K562 (cell line): Measurements from ENCODE around the gene ZNF845. TPM values are rescaled to one million over a fixed set of nuclear protein-coding genes. Genes with fewer than 3 reads are reported as not detected.

Source experiments
- ZNF561 ChIP-seq: fragments of 450-650 bp; formaldehyde crosslinking; conservative IDR thresholded peaks from 2 replicates; pipeline ENCODE4 v1.4.0; 2020; ENCODE audit warnings: mild to moderate bottlenecking, moderate library complexity
- polyA plus RNA-seq, 8 experiments: library from polyadenylated mRNA; depleted of rRNA in 4 of 8; stranded (reverse) in 5 of 8; unstranded in 3 of 8; fragments of >200 nt; fragmentation: Nextera tagmentation in 2 of 8; fragmentation: Illumina TruSeq in 1 of 8; extraction: Ambion mirVana in 2 of 8; extraction: Trizol in 1 of 8; gene quantifications; 2 replicates each; pipeline versions ENCODE4 v1.2.1 to v1.2.3, GENCODE V29; 2011 to 2014; ENCODE audit warnings: inconsistent platforms in 1 of 8, missing spikeins in 1 of 8
- total RNA-seq, 7 experiments: library from RNA; depleted of rRNA in 6 of 7; stranded (reverse); fragments of >200 nt in 6 of 7; fragmentation: Illumina TruSeq in 2 of 7; extraction: Trizol in 2 of 7; gene quantifications; 2 replicates each; pipeline versions ENCODE4 v1.2.1 to v1.2.3, GENCODE V29; 2011 to 2021; ENCODE audit warnings: low replicate concordance in 1 of 7
- TF ChIP-seq, protein P1 (sequence below): fragments of 200-600 bp; sonication (generic); IDR thresholded peaks from one replicate; pipeline ENCODE4 v1.6.1; 2012; ENCODE audit warnings: mild to moderate bottlenecking, low read depth, low read length, inconsistent platforms

Gene ZNF845
- total and polyA plus RNA-seq, 9 of the 15 experiments (the other 6 are each of a cell fraction or from before 2014, with no cell fraction given), result 1.9 to 13.2 (median 6.4) TPM

DNA sequence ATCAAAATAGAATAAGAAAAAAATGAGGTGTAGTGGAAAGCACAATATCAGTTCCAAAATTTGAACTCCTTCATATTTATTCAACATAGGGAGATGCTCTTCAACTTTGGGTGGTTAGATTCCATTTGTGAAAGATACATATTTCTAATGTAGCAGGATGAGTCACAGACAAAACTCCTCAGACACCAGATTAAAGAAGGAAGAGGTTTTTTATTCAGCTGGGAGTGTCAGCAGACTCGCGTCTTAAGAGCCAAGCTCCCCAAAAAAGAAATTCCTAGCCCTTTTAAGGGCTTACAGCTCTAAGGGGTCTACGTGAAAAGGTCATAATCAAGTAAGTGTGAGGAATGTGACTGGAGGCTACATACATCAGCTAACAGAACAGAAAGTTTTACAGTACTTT is 54.6 kb downstream of the ZNF845 start (continued):
- TF ChIP-seq, protein P1, sequence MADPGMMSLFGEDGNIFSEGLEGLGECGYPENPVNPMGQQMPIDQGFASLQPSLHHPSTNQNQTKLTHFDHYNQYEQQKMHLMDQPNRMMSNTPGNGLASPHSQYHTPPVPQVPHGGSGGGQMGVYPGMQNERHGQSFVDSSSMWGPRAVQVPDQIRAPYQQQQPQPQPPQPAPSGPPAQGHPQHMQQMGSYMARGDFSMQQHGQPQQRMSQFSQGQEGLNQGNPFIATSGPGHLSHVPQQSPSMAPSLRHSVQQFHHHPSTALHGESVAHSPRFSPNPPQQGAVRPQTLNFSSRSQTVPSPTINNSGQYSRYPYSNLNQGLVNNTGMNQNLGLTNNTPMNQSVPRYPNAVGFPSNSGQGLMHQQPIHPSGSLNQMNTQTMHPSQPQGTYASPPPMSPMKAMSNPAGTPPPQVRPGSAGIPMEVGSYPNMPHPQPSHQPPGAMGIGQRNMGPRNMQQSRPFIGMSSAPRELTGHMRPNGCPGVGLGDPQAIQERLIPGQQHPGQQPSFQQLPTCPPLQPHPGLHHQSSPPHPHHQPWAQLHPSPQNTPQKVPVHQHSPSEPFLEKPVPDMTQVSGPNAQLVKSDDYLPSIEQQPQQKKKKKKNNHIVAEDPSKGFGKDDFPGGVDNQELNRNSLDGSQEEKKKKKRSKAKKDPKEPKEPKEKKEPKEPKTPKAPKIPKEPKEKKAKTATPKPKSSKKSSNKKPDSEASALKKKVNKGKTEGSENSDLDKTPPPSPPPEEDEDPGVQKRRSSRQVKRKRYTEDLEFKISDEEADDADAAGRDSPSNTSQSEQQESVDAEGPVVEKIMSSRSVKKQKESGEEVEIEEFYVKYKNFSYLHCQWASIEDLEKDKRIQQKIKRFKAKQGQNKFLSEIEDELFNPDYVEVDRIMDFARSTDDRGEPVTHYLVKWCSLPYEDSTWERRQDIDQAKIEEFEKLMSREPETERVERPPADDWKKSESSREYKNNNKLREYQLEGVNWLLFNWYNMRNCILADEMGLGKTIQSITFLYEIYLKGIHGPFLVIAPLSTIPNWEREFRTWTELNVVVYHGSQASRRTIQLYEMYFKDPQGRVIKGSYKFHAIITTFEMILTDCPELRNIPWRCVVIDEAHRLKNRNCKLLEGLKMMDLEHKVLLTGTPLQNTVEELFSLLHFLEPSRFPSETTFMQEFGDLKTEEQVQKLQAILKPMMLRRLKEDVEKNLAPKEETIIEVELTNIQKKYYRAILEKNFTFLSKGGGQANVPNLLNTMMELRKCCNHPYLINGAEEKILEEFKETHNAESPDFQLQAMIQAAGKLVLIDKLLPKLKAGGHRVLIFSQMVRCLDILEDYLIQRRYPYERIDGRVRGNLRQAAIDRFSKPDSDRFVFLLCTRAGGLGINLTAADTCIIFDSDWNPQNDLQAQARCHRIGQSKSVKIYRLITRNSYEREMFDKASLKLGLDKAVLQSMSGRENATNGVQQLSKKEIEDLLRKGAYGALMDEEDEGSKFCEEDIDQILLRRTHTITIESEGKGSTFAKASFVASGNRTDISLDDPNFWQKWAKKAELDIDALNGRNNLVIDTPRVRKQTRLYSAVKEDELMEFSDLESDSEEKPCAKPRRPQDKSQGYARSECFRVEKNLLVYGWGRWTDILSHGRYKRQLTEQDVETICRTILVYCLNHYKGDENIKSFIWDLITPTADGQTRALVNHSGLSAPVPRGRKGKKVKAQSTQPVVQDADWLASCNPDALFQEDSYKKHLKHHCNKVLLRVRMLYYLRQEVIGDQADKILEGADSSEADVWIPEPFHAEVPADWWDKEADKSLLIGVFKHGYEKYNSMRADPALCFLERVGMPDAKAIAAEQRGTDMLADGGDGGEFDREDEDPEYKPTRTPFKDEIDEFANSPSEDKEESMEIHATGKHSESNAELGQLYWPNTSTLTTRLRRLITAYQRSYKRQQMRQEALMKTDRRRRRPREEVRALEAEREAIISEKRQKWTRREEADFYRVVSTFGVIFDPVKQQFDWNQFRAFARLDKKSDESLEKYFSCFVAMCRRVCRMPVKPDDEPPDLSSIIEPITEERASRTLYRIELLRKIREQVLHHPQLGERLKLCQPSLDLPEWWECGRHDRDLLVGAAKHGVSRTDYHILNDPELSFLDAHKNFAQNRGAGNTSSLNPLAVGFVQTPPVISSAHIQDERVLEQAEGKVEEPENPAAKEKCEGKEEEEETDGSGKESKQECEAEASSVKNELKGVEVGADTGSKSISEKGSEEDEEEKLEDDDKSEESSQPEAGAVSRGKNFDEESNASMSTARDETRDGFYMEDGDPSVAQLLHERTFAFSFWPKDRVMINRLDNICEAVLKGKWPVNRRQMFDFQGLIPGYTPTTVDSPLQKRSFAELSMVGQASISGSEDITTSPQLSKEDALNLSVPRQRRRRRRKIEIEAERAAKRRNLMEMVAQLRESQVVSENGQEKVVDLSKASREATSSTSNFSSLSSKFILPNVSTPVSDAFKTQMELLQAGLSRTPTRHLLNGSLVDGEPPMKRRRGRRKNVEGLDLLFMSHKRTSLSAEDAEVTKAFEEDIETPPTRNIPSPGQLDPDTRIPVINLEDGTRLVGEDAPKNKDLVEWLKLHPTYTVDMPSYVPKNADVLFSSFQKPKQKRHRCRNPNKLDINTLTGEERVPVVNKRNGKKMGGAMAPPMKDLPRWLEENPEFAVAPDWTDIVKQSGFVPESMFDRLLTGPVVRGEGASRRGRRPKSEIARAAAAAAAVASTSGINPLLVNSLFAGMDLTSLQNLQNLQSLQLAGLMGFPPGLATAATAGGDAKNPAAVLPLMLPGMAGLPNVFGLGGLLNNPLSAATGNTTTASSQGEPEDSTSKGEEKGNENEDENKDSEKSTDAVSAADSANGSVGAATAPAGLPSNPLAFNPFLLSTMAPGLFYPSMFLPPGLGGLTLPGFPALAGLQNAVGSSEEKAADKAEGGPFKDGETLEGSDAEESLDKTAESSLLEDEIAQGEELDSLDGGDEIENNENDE, result no peak
- TF ChIP-seq ZNF561, result no peak
- TF ChIP-seq, all 486 proteins: peak for 0
